OCI-M1 (cell line): Measurements from ENCODE around the gene IKZF1.
A peak's percentile ranks its signal among the peaks of the same experiment; 100 is the strongest.

Experiments used
- DNase-seq: peaks from one replicate; lab custom pipeline; 2025; lab: John Stamatoyannopoulos, UW

Gene IKZF1

DNA sequence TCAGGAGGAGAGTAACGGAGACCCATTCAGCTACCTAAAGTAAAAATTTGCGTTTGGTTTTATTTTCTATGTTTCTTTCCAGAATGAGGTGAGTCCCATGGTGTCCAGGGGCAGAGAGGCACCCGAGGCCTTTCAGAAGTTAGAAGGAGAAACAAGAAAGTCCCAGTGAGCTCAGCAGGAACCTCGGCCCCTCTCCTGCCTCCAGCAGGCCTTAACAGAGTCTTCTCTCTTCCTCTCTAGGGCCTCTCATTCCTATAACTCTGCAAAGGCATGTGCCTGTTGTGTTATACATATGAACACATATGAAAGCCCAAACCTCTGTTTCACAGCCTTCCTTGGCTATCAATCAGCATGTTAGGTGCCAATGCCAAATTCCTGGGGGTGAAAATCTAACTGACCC lies 20.8 kb upstream of the IKZF1 start:
- no peak for DNase-seq

DNA sequence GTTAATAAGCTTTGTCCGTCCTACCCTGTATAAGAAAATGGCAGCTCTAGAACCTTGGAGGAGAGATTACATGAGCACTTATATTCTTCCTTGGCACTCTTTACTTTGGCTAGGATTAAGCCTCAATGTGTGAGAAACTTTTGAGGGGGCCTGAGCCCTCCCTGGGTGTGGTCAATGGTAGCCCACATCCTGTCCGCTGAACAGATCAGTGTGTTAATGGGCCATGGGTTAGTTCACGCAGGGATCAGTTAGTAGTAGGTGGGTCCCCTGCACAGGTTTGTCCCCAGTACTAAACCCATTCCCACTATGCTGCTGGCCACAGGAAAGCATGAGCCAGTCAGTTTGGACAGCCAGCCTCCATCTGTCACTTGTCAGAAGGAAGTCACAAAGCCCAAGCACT lies 20.2 kb upstream of the IKZF1 start:
- no peak for DNase-seq

DNA sequence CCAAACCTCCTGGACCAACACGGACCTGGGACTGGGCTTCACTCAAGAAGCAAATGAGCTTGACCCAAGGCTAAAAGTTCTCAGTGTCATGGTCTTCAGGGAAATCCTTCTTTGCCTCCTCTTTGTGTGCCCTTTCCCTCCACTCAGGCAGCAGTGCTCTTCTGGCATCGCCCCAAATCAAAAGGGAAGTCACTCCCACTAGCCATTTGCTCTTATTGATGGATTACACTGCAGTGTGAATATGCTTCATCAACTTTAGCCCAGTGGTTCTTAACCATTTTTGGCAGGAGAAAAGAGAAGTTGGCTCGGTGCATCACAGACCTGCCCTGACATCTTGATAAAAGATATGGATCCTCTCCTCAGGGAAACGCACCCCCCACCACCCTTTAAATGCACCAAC lies 19.2 kb upstream of the IKZF1 start:
- DNase-seq, result peak; percentile 67

DNA sequence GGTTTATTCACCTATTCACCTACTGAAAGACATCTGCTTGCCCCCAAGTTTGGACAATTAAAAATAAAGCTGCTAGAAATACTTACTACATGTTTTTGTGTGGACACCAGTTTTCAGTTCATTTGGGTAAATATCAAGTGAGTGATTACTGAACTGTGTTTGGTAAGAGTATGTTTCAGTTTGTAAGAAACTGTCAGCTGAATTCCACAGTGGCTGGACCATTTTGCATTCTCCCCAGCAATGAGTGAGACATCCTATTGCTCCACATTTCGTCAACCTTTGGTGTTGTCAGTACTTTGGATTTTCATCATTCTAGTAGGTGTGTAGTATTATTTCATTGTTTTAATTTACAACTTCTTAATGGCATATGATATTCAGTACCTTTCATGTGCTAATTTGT lies 17.4 kb upstream of the IKZF1 start:
- no peak for DNase-seq

DNA sequence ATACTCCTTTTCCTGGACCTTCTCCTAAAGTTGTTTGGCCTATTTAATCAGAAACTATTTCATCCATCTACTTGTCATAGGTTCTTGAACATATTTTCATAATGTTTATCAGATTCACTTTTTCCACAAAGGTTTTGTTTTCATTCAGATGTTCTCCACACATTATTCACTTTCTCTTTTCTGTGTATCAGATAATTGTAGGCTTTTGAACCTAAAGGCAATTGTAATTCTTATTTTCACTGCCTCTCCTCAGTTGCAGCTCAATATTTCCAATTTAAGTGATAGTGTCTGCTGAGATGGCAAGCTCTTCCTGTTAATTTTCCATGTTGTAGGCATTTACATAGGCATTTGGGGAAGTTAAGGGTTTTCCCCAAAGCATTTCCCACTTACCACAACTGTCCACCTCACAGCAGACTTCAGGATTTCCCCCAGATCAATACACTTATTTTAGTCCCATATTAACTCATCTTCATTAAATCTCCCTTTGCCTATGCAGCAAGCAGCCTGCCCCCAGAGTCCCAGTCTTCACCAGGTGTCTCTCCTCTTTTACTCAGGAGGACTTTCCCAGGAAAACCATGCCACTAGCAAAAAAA lies 12.3 kb upstream of the IKZF1 start:
- DNase-seq, result no peak

DNA sequence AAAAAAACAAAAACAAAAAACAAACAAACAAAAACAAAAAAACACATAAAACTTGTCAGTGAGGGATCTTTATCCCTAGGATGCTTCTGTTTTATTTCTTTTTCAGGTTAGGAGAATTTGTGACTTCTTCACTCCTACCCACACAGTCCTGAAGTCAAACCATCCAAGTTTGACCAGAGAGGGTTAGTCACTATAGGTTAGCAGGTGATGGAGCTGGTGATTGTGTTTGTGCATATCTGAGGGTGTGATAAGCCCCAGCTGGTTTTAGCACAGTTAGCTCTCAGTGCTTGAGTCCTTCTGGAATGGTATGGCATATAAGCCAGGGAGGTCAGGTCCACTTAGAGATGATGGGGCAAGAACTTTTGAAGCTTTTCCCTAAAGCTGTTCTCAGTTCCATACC lies 11.8 kb upstream of the IKZF1 start:
- no peak for DNase-seq

DNA sequence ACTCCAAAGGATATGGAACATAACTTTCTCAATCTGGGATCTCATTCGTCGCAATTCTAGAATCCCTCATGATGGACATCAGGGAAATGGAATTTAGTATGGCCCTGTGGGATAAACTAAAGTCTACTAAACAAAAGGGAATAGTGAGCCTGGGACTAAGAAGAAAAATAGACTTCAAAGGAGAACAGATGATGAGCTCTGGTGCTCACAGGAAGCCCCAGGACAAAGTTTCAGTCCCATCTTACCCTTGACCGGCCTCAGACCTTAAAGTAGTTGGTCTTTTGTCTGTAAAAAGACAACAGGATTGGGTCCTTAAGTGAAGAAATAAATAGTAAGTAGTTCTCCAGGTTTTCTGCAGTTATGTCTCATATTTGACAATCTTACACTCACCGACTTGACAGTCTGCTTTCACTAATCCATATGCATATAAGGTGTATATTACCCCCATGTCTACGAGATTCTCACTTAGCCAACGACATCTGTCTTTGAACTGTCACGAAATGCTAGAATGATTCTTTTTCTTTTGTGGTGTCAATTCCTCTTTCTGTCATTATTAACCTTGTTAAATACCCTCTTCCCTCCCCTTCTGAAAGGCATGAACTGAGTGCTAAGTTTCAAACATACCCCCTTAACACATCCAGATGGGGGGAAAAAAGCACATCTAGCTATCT lies 10.9 kb upstream of the IKZF1 start:
- DNase-seq, result no peak

DNA sequence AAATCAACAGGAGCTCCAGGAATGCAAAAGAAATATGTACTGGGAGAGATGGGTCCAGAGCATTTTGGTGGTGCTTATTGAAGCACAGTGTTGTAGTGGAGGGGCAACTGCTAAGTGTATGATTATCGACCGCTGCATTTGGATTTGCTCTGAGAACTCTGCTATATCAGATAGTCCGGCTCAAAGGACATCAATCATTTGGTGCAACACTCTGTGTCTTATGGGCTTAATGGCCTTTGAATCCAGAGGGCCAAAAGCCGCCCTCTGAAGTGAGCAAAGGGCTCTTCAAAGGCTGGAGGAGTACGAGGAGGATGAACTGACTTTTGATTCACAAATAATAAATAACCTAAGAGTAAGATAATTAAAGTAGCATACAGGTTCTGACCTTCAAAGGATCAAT lies 9.4 kb upstream of the IKZF1 start:
- DNase-seq, result no peak

DNA sequence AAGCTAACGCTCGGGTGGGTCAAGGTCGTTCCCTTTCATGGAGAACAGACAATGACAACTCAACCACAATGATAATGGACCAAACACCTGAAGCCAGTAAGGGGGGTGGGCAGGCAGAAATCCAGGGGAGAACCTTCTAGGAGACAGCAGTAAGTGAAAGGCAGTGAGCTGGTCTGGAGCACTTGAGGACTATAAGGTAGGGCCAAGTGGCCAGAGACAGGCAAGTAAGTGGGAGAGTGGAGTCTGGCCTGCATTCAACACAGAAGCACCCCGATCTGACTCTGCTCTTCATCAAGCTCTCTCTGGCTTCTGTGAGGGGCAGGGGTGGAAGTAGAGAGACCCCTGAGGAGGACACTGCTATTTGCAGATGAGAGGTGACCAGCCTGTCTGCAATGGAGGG lies 7.7 kb upstream of the IKZF1 start:
- no peak for DNase-seq

DNA sequence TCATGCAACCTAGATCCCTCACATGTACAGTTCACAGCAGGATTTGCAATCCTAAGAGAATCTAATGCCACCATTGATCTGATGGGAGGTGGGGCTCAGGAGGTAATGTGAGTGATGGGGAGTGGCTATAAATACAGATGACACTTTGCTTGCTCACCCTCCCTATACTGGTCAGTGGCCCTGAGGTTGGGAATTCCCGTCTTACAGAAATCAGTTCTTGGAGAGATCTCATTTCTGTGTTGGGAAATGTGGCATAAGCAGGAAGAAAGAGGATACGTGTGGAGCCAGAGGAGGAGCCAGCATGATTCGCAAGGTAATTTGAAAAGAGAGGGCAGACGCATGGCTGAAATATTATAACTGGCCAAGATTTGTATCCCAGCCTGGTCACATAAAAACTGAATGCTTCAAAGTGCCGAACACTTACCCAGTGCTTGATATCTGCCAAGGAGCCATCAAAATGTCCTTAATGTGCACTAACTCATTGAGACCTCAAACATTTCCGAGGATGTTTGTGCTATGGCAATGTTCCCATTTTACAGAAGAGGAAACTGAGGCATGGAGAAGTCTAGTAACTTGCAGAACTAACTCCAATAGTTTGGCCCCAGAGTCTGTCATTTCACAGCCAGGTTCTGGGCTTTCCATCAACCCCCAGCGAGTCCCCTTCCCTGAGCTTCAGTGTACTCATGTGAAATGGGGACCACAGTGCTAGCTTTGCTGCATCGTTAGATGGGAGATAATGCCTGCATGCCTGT lies 5.5 kb upstream of the IKZF1 start:
- DNase-seq, result no peak

DNA sequence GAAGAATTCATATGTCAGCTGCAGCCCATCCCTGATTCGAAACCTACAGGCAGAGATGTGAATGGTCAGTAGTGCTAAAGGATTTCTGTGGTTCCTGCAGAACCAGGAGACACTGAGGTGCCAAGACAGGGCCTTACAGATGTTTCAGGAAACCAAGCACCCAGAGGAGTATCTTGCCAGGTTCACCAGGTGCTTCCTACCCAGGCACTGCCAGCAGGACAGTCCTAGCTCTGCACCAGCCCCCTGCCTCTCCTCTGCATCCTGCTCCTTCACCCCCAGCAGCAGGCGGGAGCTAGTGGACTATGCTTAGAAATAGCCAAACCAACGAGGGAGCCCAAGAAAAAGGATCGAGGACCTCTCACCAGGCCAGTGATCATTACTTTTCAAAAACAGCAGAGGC lies 4.2 kb upstream of the IKZF1 start:
- DNase-seq, result peak; percentile 8

DNA sequence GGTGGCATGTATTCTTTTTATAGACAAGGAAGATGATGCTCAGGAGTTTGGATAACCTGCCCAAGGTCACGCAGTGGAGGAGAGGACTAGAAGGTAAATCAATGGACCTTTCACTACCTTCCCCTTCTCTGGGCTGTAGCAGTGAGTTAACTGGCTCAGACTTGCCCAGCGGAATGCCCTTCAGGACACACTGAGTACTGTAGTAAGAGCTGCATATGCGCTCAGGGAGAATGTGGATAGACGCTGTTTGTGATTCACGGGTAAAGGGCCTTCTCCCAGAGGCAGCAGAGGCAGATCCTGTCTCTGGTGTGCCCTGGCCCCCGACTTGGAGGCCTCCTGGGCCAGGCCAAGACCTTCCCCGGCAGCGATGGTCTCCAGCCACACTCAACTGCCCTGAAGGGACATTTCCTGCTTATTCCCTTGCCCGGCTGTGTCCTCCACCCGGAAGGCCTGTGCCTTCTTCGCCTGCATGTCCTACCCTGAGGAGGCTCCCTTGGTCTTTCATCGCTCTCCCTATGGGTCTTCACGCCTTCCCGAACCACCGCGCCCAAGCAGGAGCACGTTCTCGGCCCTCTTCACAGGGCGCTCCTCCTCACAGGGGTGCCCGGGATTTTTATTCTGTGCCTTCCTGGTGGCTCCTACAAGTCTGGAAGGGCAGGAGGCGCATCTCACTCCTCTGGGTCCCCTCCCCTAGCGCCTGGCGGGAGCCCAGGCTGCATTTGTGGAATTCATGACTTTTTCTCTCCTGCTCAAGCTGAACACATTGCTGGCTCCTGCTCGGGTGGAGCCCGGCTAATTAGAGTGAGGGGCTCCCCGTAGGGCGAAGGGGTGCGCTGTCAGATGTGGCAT lies 1.8 kb upstream of the IKZF1 start:
- no peak for DNase-seq

DNA sequence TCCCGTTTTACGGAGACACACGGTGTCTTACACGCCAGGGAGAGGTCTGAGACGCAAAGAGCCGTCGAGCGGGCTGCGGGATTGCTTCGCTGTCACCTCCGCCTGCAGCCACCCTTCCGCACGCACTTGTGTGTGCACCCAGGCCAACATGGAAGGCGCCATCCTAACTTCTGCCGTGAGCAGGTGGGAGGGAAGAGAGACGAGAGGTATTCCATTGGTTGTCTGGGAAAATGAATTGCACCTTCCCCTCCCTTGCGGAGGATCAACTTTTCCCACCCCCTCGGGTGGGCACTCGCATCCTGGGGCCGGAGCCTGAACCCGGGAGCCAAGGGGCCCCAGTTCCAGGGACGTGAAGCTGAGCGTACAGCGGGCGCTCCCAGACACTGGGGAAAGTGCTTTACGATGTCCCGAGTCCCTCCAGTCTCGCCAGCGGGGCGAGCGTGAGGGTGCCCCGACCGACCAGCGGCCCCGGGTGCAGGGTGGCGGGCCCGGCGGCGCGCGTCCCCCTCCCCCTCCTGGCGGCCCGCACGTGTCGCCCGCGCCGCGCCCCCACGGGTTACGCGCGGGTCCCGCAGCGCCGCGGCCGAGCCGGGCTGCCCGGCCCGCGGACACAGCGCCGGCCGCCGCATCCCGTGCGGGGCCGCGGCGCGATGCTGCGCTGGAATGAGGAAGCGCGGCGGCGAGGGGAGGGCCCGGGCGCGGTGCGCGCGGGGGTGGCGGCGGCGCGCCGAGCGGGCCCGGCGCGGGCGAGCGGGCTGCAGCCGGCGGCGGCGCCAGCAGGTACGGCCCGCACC lies 984 bp upstream of the IKZF1 start:
- DNase-seq, result peak; percentile 41

DNA sequence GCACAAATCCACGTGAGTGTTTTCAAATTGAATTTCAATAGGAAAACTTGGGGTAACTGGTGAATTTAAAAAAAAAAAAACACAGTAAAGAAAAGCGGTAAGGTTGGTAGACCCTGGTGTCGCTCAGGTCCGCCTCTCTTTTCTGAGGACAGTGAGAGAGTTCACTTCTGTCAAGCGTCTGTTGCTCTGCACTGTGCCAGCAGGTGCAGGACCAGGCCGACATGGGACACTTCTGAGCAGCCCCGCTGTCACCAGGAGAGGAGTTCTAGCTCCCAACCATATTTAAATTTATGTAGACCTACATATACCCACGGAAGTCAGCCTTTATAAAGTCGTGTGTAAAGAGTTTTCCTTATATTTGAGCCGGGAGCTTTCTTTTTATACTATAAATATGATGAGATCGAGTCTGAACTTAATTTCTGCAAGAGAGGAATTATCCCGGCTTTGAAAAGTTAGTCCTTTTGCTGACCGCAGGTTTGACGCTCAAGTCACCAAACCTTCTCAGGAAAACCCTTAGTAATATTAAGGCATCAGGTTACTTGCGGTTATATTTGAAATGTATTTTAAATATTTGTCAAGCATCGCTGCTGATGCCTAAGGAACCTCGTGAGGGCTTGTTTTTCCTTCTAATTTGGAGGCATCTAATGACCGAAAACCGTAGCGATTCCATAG lies 531 bp downstream of the IKZF1 start:
- DNase-seq, result peak; percentile 67

DNA sequence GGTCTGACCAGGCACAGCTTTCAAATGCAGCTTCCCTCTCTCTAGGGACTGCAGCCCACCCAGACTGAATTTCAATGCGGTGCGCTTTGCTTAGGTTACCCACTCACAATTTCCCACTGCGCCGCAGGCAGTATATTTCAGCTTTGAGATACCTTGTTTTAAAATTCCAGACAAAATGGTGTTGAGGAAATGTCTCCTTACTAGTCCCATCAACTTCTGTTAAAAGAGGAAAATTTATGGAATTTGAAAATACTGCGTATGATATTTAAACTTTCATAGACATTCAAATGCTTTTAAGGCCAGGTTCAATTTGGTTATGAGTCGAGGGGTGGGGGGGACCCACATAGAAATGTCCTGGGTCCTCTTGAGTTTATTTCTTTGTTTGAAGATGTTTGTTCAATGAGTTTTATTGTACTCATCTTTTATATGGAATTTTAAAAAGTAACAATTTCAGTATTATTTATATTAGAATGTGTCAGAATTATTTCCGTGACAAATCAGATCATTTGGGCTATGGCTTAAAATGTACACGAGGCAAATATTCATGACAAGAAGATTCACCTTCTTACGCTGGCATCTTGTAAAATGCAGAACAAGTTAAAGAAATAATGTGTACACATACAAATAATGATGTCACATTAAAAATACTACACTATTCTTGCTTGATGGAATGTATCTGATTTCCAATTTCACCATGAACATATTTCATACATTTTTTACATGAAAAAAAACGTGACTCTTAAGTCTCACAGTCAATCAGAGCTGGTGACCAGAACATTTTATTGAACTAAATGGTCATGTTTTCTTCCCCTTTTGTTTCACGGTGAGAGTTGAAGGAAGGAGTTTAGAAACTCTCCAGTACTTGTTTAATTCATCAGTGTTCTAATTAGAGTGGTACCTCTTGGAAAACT lies 1.3 kb downstream of the IKZF1 start:
- DNase-seq, result peak; percentile 56

DNA sequence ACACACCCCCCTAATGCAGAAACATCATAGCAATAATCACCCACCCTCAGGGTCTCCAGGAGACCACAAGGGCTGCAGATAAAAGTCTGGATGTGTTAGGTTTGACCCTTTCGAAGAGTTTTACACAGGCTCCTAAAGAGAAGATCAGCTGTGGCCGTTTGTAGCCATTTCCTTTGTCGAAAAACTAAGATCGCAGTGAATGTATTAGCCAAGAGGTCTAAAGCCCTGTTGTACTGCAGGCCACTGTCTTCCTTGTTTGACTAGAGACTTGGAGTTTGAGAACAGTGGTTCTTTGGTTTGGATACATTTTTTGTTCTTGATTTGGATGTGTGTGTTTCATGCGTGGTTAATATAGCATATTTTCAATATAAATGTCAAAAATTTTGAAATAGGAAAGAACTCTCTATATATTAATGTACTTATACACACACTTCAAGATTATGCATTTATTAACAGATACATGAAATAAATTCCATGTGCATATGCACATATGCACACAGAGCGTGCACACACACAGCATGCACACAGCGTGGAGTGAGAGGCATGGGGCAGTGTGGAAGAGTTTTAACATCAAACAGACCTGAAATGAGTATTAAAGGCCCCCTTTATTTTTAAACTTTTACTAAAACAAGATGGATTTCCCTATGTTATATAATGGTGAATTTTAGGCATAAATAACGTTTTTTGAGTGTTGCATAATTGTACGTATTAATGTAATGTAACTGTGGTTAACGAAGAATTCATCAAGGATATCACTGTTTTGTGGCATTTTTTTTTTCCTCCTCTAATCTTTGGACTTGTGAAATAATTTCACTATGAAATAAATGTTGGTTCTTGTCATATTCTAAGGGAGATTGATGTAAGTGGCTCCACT lies 2.2 kb downstream of the IKZF1 start:
- peak; percentile 56 for DNase-seq

DNA sequence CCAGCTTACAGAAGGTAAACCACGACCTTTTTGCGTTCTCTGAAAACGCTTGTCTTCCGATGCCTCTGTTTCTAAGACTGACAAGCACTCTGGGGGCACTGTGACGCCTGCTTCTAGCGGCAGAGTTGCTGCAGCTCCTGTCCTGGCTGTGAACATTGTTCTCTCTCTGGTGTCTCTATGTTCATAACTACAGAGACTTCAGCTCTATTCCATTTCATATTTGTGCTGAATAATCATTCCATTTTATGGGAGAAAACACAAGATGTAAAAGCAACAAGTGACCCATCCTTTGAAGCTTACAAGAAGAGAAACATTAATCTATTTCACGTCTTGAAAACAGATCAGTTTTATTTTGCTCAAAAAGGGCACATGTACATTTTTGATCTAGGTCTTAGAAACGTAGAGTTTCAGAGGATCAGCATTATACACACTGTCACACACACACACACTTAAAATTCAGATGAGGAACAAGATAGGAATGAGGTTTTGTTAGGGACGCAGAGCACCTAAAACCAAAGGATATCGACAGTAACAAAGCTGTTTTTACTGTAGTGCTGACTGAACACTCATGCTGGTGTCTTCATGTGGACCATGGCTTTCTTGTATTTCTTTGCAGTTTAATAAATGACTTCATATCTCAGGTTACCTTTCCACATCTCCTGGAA lies 3.0 kb downstream of the IKZF1 start:
- DNase-seq, result peak; percentile 79

DNA sequence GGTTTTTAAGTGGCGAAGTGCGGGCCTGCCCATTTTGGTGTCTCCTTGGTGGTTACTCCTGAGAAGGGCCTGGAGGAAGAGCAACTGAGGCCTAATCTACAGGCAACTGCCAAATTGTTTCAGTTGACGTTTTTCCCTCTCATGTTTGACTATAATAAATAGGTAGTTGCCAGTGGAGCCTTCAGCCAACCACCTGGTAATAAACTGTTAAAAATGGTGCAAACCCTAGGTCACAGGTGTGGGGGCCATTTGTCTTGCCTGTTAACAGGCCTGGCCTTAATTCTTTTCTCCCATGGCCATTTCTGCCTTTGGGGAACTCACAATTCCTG lies 3.7 kb downstream of the IKZF1 start:
- DNase-seq, result peak; percentile 26
